Stomach (tissue), 9 donors: ENCODE measurements around the gene RECQL. TPM values are rescaled to one million over a fixed set of nuclear protein-coding genes. Genes with fewer than 3 reads are reported as not detected.
A peak's percentile ranks its signal among the peaks of the same experiment; 100 is the strongest.

Experiments
- DNase-seq, 2 donors: peaks; one replicate each; pipeline versions ENCODE4 v3.0.0 to v3.0.0-alpha.2; 2013 to 2019
- H3K27ac ChIP-seq, 5 donors: fragments of 200-600 bp in 4 of 5; sonication (generic) in 4 of 5; one replicate each; pipeline ENCODE4 v1.5.1; 2013 to 2019; ENCODE audit warnings: mild to moderate bottlenecking in 1 of 5, moderate library complexity in 1 of 5
- H3K27me3 ChIP-seq, 3 donors: fragments of 200-600 bp; sonication (generic); one replicate each; pipeline ENCODE4 v1.5.1; 2017 to 2019; ENCODE audit warnings: mixed run types in 1 of 3
- H3K36me3 ChIP-seq, 4 donors: fragments of 200-600 bp; sonication (generic); 1 replicate in 3 of 4; 2 replicates in 1 of 4; pipeline ENCODE4 v1.5.1; 2016 to 2019
- H3K4me1 ChIP-seq, 4 donors: fragments of 200-600 bp; sonication (generic); one replicate each; pipeline ENCODE4 v1.5.1; 2016 to 2019
- H3K4me3 ChIP-seq, 4 donors: fragments of 200-600 bp; sonication (generic) in 3 of 4; one replicate each; pipeline ENCODE4 v1.5.1; 2016 to 2019; ENCODE audit warnings: mild to moderate bottlenecking in 1 of 4
- H3K9me3 ChIP-seq, 4 donors: fragments of 200-600 bp; sonication (generic); one replicate each; pipeline ENCODE4 v1.5.1; 2016 to 2019
- CTCF ChIP-seq, 7 experiments: fragments of 450-650 bp in 4 of 7; fragments of 200-600 bp in 3 of 7; sonication (generic) in 3 of 7; IDR thresholded peaks; one replicate each; pipeline ENCODE4 v1.5.1; 2016 to 2019; ENCODE audit warnings: antibody characterized with exemption in 7 of 7, control low read depth in 2 of 7, mild to moderate bottlenecking in 1 of 7
- EP300 ChIP-seq: sonication (generic); formaldehyde crosslinking; IDR thresholded peaks from one replicate; pipeline ENCODE4 v1.6.1; 2017; ENCODE audit warnings: antibody characterized with exemption
- POLR2A ChIP-seq, 4 donors: fragments of 450-650 bp; IDR thresholded peaks; one replicate each; pipeline ENCODE4 v1.6.1; 2016; ENCODE audit warnings: antibody characterized with exemption in 4 of 4, control low read depth in 2 of 4, mild to moderate bottlenecking in 1 of 4, moderate library complexity in 1 of 4
- POLR2AphosphoS5 ChIP-seq, 3 donors: sonication (generic); formaldehyde crosslinking; IDR thresholded peaks; one replicate each; pipeline ENCODE4 v1.6.1; 2016; ENCODE audit warnings: antibody characterized with exemption in 3 of 3
- WGBS, 5 donors: extraction: QIAGEN DNeasy Blood & Tissue Kit in 3 of 5; methylation state at CpG; one replicate each; pipeline versions ENCODE4 v1.1.5 to v1.1.7; 2013 to 2018; 5-methylcytosine and 5-hydroxymethylcytosine counted together
- intact Hi-C: fragments of 100-400 bp; cut with DNase I; formaldehyde crosslinking; loops from one replicate; pipeline ENCODE4 v1.15.1; 2023; ENCODE audit warnings: low total_unique reads
- polyA plus RNA-seq, 3 donors: library from polyadenylated mRNA; stranded (reverse); fragments of 200-250 nt; gene quantifications; one replicate each; pipeline ENCODE4 v1.2.3, GENCODE V29; 2013
- total RNA-seq, 5 donors: library from RNA; depleted of rRNA; stranded (reverse); fragments of >200 nt; gene quantifications; one replicate each; pipeline versions ENCODE4 v1.1.0 to v1.2.3, GENCODE V29; 2014 to 2016
- donor health status: healthy with polysubstance abuse.
- donor health status: Bipolar disorder and iron deficiency.
- donor health status: healthy.

RECQL gene
- total and polyA plus RNA-seq, 8 donors, result 4.3 to 56.5 (median 12.7) TPM

- DNase-seq, result no peak
- no peak overlapping the region for H3K4me3 ChIP-seq
- H3K27me3 ChIP-seq, result no peaks in the 10 kb centered on the region
- TF ChIP-seq EP300, result no peak
- TF ChIP-seq POLR2AphosphoS5 (IDR thresholded peaks at IDR 0.05), result peak in 1 of 3 donors; percentile 14
- no peak for TF ChIP-seq POLR2A (IDR thresholded peaks at IDR 0.05)
- no peak for TF ChIP-seq CTCF (IDR thresholded peaks at IDR 0.05)
- H3K27ac ChIP-seq, result peak overlapping the region in 1 of 5 donors; percentile 10
- H3K4me1 ChIP-seq, result peaks cover 0 to 40% (median 22%) of the 10 kb centered on the region in 4 donors
- peaks cover 26 to 79% (median 74%) of the 10 kb centered on the region in 4 donors for H3K36me3 ChIP-seq
- intact Hi-C loops, result no loop called here
- no peaks in the 10 kb centered on the region for H3K9me3 ChIP-seq
Measured at GRCh38 chr12:21444193-21445146, 57.0 kb downstream of the RECQL start.

GRCh38 chr12:21439347-21439746 lies 62.1 kb downstream of the RECQL start:
- Histone ChIP-seq H3K27me3 (no peaks in the 10 kb centered on the region), H3K4me3 (peak overlapping the region in 1 of 4 donors; percentile 66), H3K9me3 (no peaks in the 10 kb centered on the region), H3K4me1 (peaks cover 4 to 55% (median 31%) of the 10 kb centered on the region in 4 donors), H3K36me3 (peaks cover 0 to 33% (median 27%) of the 10 kb centered on the region in 4 donors), H3K27ac (no peak overlapping the region)
- TF ChIP-seq CTCF (IDR thresholded peaks at IDR 0.05) (no peak), POLR2AphosphoS5 (IDR thresholded peaks at IDR 0.05) (no peak), EP300 (no peak), POLR2A (IDR thresholded peaks at IDR 0.05) (no peak)
- intact Hi-C loops, result no loop called here
- 90 to 95% (median 91%) methylated on average over 3 of the region's 3 CpGs for WGBS, 5 donors
- no peak for DNase-seq

- 51 to 65% (median 62%) methylated on average over 5 of the region's 5 CpGs for WGBS, 5 donors
- H3K36me3 ChIP-seq, result peaks cover 0 to 32% (median 25%) of the 10 kb centered on the region in 4 donors
- H3K27ac ChIP-seq, result peak overlapping the region in 4 of 5 donors; percentile 79 to 94 (median 92)
- TF ChIP-seq POLR2AphosphoS5 (IDR thresholded peaks at IDR 0.05) (no peak), CTCF (IDR thresholded peaks at IDR 0.05) (no peak), POLR2A (IDR thresholded peaks at IDR 0.05) (no peak), EP300 (no peak)
- H3K4me1 ChIP-seq, result peaks cover 0 to 48% (median 28%) of the 10 kb centered on the region in 4 donors
- H3K9me3 ChIP-seq, result no peaks in the 10 kb centered on the region
- intact Hi-C loops, result no loop called here
- DNase-seq, result peak in 1 of 2 donors; percentile 7
- peak overlapping the region; percentile 55 to 77 (median 66) for H3K4me3 ChIP-seq
- no peaks in the 10 kb centered on the region for H3K27me3 ChIP-seq
Measured at GRCh38 chr12:21438643-21439042, 62.8 kb downstream of the RECQL start.

GRCh38 chr12:21434699-21435098 lies 66.7 kb downstream of the RECQL start:
- intact Hi-C loops, result no loop called here
- WGBS, 5 donors, result 64 to 76% (median 68%) methylated on average over 2 of the region's 2 CpGs
- H3K27me3 ChIP-seq, result peaks cover 0 to 3% (median 0%) of the 10 kb centered on the region in 3 donors

More at GRCh38 chr12:21434699-21435098, 66.7 kb downstream of the RECQL start:
- no peak for DNase-seq
- H3K36me3 ChIP-seq, result no peaks in the 10 kb centered on the region
- no peak overlapping the region for H3K27ac ChIP-seq
- H3K9me3 ChIP-seq, result no peaks in the 10 kb centered on the region
- H3K4me3 ChIP-seq, result no peak overlapping the region
- TF ChIP-seq POLR2AphosphoS5 (IDR thresholded peaks at IDR 0.05) (no peak), POLR2A (IDR thresholded peaks at IDR 0.05) (no peak), CTCF (IDR thresholded peaks at IDR 0.05) (no peak), EP300 (no peak)
- H3K4me1 ChIP-seq, result peaks cover 0 to 22% (median 15%) of the 10 kb centered on the region in 4 donors
